HFFc6 (cell line): ENCODE data around the gene ASAP2. TPM values are rescaled to one million over a fixed set of nuclear protein-coding genes. Genes with fewer than 3 reads are reported as not detected.
"Not testable (repeated sequence)": the region's sequence is repeated elsewhere in the genome, so short reads cannot be mapped to it uniquely, and the experiment has no call there.

Experiments used
- DNase-seq: peaks from one replicate; pipeline ENCODE4 v3.0.0-alpha.2; 2018
- H3K27ac Mint-ChIP-seq: 2 replicates; pipeline ENCODE4 v1.8.0; 2020; ENCODE audit warnings: mild to moderate bottlenecking, mixed read lengths
- H3K27me3 Mint-ChIP-seq: 2 replicates; pipeline ENCODE4 v1.8.0; 2021; ENCODE audit warnings: mild to moderate bottlenecking, moderate library complexity, mixed read lengths; ENCODE audit not compliant: insufficient read depth
- H3K36me3 Mint-ChIP-seq: 2 replicates; pipeline ENCODE4 v1.8.0; 2021; ENCODE audit warnings: low read depth, mixed read lengths
- H3K4me1 Mint-ChIP-seq: 2 replicates; pipeline ENCODE4 v1.8.0; 2020; ENCODE audit warnings: low read depth, mixed read lengths
- H3K4me3 Mint-ChIP-seq: 2 replicates; pipeline ENCODE4 v1.8.0; 2020; ENCODE audit warnings: mild to moderate bottlenecking, moderate library complexity, mixed read lengths
- H3K9me3 Mint-ChIP-seq: 2 replicates; pipeline ENCODE4 v1.8.0; 2020; ENCODE audit warnings: mild to moderate bottlenecking, mixed read lengths
- total RNA-seq, 6 experiments: library from RNA; stranded (reverse); fragmentation: NEBNext Ultra II Directional; extraction: Animal tissue kit (Norgen Biotek cat#: 25700); gene quantifications; 2 replicates in 1 of 6; 3 replicates in 5 of 6; pipeline ENCODE4 v1.2.3, GENCODE V29; 2021
- TF ChIP-seq, protein P1 (sequence below): fragments of 200-600 bp; sonication (generic); IDR thresholded peaks from 2 replicates; pipeline ENCODE4 v1.5.0; 2021; ENCODE audit warnings: antibody characterized with exemption, mild to moderate bottlenecking

Gene ASAP2
- total RNA-seq, 6 experiments from 2014 or later, result 31.2 to 37.4 (median 34.3) TPM

DNA sequence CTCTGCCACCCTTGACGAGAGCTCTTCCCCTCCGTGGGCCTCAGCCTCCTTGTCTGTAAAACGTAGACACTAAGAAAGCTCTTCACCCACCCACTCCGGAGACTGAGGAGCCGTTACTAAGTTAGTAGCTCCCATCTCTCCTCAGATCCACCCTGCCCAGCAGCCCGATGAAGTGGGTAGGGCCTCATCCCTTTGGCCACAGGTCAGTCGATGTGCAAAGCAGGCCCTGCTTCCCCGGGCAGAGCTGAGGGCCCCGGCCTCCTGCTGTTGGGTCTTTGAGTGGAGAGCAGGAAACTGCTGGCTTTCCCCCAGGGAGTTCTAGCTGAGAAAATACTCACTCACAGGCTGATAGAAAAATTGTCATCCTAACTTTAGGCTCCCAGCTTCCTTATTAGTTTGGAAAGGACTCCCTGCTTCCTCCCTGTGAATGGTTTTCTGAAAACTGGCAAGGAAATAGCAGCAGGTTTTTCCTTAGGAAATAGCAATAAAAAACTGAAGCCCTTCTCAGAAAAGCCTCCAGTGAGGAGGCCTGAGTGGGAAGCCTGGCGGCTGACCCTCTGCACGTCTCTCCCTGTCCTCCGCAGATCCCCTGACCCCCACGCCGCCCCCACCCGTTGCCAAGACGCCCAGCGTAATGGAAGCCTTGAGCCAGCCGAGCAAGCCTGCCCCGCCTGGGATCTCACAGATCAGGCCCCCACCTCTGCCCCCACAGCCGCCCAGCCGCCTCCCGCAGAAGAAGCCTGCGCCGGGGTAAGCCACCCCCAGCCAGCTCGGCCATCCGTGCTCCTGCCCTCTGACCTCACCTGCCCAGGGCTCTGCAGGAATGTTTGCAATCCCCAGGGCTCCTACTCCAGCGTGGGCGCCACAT lies 186.5 kb downstream of the ASAP2 start:
- H3K27ac Mint-ChIP-seq, result no peak overlapping the region
- no peak for DNase-seq
- peaks cover 7% of the 10 kb centered on the region for H3K27me3 Mint-ChIP-seq
- TF ChIP-seq, protein P1, sequence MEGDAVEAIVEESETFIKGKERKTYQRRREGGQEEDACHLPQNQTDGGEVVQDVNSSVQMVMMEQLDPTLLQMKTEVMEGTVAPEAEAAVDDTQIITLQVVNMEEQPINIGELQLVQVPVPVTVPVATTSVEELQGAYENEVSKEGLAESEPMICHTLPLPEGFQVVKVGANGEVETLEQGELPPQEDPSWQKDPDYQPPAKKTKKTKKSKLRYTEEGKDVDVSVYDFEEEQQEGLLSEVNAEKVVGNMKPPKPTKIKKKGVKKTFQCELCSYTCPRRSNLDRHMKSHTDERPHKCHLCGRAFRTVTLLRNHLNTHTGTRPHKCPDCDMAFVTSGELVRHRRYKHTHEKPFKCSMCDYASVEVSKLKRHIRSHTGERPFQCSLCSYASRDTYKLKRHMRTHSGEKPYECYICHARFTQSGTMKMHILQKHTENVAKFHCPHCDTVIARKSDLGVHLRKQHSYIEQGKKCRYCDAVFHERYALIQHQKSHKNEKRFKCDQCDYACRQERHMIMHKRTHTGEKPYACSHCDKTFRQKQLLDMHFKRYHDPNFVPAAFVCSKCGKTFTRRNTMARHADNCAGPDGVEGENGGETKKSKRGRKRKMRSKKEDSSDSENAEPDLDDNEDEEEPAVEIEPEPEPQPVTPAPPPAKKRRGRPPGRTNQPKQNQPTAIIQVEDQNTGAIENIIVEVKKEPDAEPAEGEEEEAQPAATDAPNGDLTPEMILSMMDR, result no peak
- peaks cover 28% of the 10 kb centered on the region; the same call in 1 of the 2 replicates for H3K36me3 Mint-ChIP-seq
- H3K4me3 Mint-ChIP-seq, result no peak overlapping the region
- no peaks in the 10 kb centered on the region for H3K4me1 Mint-ChIP-seq
- no peaks in the 10 kb centered on the region for H3K9me3 Mint-ChIP-seq

DNA sequence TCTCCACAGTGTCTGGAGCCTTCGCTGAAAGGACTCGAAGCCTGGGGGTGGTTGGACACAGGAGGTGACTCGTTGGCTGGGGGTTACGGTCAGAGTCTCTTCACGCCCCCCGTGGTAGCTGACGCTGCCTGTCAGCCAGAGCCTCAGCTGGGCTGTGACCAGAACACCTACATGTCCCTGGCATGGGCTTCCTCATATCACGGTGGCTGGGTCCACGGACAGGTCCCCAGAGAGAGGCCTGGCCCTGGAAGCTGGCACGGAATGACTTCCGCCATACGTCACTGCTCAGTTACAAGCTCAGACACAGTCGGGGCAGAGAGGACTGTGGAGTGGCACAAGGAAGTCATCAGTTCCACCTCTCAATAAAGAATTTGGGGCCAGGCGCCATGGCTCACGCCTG lies 188.2 kb downstream of the ASAP2 start:
- Mint-ChIP-seq H3K4me1 (no peaks in the 10 kb centered on the region), H3K27me3 (peaks cover 4% of the 10 kb centered on the region), H3K27ac (no peak overlapping the region), H3K36me3 (peaks cover 21% of the 10 kb centered on the region; the same call in 1 of the 2 replicates), H3K4me3 (no peak overlapping the region), H3K9me3 (no peaks in the 10 kb centered on the region)
- TF ChIP-seq, protein P1, result no peak
- no peak for DNase-seq

DNA sequence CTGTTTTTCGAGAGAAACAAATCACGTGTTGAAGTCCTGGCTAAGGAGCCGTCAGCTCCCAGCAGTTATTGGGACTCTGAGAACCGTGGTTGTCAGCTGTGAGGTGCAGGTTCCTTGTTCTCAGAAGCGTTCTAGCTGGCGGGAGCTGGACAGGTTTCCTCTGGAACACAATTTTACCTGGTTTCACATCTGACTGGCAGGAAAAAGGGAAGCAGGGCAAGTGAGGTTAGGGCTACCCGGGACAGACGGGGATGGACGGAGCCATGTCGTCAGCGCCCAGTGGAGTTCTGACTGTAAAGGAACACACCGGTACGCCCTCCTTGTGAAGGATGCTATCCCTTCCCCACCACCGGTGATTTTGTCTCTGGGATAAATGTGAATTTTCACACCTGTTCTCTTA lies 190.6 kb downstream of the ASAP2 start:
- Mint-ChIP-seq H3K36me3 (peaks cover 8% of the 10 kb centered on the region; the same call in 1 of the 2 replicates), H3K4me3 (no peak overlapping the region), H3K4me1 (no peaks in the 10 kb centered on the region), H3K9me3 (no peaks in the 10 kb centered on the region), H3K27me3 (no peaks in the 10 kb centered on the region; the same call in 1 of the 2 replicates), H3K27ac (no peak overlapping the region)
- DNase-seq, result no peak
- TF ChIP-seq, protein P1, result no peak

DNA sequence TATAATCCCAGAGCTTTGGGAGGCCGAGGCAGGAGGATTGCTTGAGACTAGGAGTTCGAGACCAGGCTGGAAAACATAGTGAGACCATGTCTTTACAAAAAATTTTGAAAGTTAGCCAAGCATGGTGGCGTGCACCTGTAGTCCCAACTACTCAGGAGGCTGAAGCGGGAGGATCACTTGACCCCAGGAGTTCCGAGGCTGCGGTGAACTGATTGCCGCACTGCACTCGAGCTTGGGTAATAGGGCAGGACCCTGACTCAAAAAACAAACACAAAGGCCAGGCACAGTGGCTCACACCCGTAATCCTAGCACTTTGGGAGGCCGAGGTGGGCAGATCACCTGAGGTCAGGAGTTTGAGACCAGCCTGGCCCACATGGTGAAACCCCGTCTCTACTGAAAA lies 191.6 kb downstream of the ASAP2 start:
- H3K4me3 Mint-ChIP-seq, H3K27me3 Mint-ChIP-seq, DNase-seq, H3K27ac Mint-ChIP-seq, H3K9me3 Mint-ChIP-seq, H3K4me1 Mint-ChIP-seq: not testable (repeated sequence)
- peaks cover 16% of the 10 kb centered on the region; the same call in 1 of the 2 replicates for H3K36me3 Mint-ChIP-seq

DNA sequence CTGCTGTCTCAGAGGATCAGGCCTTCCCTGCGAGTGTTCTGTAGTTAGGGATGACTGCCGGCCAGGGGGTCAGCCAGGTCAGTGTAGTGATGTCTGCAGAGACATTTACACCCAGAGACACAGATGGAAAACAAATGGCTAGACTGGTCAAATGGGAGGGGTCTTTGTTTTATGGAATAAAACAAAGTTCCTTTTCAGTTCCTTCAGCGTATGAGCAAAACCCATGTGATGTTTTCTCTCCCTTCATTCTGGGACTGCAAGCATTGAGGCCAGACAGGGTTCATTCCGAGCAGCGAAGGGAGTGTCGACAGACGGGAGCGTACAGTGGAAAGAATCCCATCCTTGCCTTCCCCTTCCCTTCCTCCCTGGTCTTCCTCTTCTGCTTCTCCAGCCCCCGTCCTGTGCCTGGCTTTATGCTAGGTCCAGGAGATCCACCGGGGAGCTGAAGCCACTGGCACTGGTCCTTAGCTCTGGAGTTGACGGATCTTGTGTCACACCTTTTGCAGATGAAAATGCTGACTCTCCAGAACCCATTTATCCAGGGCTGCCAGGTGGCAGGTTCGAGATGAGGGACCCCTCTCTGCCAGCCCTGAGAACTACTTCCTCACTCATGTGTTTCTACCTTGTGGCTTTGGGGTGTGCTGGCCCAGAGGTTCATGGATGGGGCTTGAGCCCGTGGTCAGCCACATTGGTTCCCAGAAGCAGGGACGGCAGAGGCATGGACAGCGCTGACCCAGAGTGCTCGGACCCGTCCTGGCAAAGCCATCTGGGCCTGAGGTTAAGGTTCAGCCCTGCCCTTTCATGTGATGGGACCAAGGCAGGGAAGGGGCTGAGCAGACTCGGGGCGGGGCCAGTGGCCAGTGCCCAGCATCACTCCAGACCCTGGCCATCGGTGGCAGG lies 192.5 kb downstream of the ASAP2 start:
- no peak for DNase-seq

More for the DNA sequence above, 192.5 kb downstream of the ASAP2 start:
- Mint-ChIP-seq H3K27ac (peak overlapping the region; percentile 21; the same call in 1 of the 2 replicates), H3K4me1 (peaks cover 16% of the 10 kb centered on the region), H3K9me3 (no peaks in the 10 kb centered on the region), H3K36me3 (peaks cover 21% of the 10 kb centered on the region; the same call in 1 of the 2 replicates), H3K27me3 (peaks cover 1% of the 10 kb centered on the region; the same call in 1 of the 2 replicates), H3K4me3 (no peak overlapping the region)
- TF ChIP-seq, protein P1, result no peak
